Hepatocyte (in vitro differentiated cells): ENCODE results near the gene CD2. TPM values are rescaled to one million over a fixed set of nuclear protein-coding genes. Genes with fewer than 3 reads are reported as not detected.

Source experiments
- DNase-seq: peaks from one replicate; pipeline ENCODE4 v3.0.0-alpha.2; 2016; ENCODE audit warnings: low spot score
- H2AFZ ChIP-seq: fragments of 200-600 bp; sonication (generic); 2 replicates; pipeline ENCODE4 v1.6.0; 2016; ENCODE audit warnings: antibody characterized with exemption, mild to moderate bottlenecking
- H3K27ac ChIP-seq: fragments of 200-600 bp; sonication (generic); 2 replicates; pipeline ENCODE4 v1.5.1; 2016; ENCODE audit warnings: mild to moderate bottlenecking
- H3K27me3 ChIP-seq: fragments of 200-600 bp; sonication (generic); 2 replicates; pipeline ENCODE4 v1.6.1; 2016
- H3K36me3 ChIP-seq: fragments of 200-600 bp; sonication (generic); replicated peaks from 2 replicates; pipeline ENCODE4 v1.5.1; 2016; ENCODE audit warnings: low read depth; ENCODE audit not compliant: insufficient read depth
- H3K4me1 ChIP-seq: fragments of 200-600 bp; sonication (generic); 2 replicates; pipeline ENCODE4 v1.5.1; 2016; ENCODE audit warnings: mild to moderate bottlenecking, moderate library complexity; ENCODE audit not compliant: insufficient read depth
- H3K4me2 ChIP-seq: fragments of 200-600 bp; sonication (generic); 2 replicates; pipeline ENCODE4 v1.6.0; 2016
- H3K4me3 ChIP-seq: fragments of 200-600 bp; sonication (generic); 2 replicates; pipeline ENCODE4 v1.5.1; 2016; ENCODE audit warnings: mild to moderate bottlenecking
- H3K79me2 ChIP-seq: fragments of 200-600 bp; sonication (generic); 2 replicates; pipeline ENCODE4 v1.6.0; 2017; ENCODE audit warnings: mild to moderate bottlenecking
- H3K9me2 ChIP-seq: fragments of 200-600 bp; sonication (generic); replicated peaks from 2 replicates; pipeline ENCODE4 v1.6.0; 2017; ENCODE audit warnings: mild to moderate bottlenecking; ENCODE audit not compliant: insufficient read depth
- H3K9me3 ChIP-seq: fragments of 200-600 bp; sonication (generic); 2 replicates; pipeline ENCODE4 v1.5.1; 2016; ENCODE audit warnings: low read depth, mild to moderate bottlenecking
- H4K20me1 ChIP-seq: fragments of 200-600 bp; sonication (generic); 2 replicates; pipeline ENCODE4 v1.6.0; 2016; ENCODE audit warnings: mild to moderate bottlenecking; ENCODE audit not compliant: insufficient read depth, poor library complexity, severe bottlenecking
- CTCF ChIP-seq: fragments of 200-600 bp; sonication (generic); IDR thresholded peaks from 2 replicates; pipeline ENCODE4 v1.5.1; 2016; ENCODE audit warnings: antibody characterized with exemption, mild to moderate bottlenecking; ENCODE audit not compliant: poor library complexity
- EZH2 ChIP-seq: fragments of 200-600 bp; sonication (generic); IDR thresholded peaks from 2 replicates; pipeline ENCODE4 v1.6.1; 2016; ENCODE audit warnings: antibody characterized with exemption, mild to moderate bottlenecking, borderline replicate concordance
- EZH2phosphoT487 ChIP-seq: fragments of 200-600 bp; sonication (generic); IDR thresholded peaks from one replicate; pipeline ENCODE4 v1.6.1; 2018; ENCODE audit warnings: antibody characterized with exemption, mild to moderate bottlenecking, low read depth, moderate library complexity; ENCODE audit not compliant: unreplicated experiment, severe bottlenecking
- WGBS: methylation state at CpG from one replicate; pipeline ENCODE4 v1.1.6; 2016; ENCODE audit warnings: low lambda C conversion rate; ENCODE audit errors: missing lambda C conversion rate; 5-methylcytosine and 5-hydroxymethylcytosine counted together
- polyA plus RNA-seq: library from polyadenylated mRNA; unstranded; fragments of >200 nt; fragmentation: Nextera tagmentation; extraction: Ambion mirVana; gene quantifications from 2 replicates; pipeline ENCODE4 v1.2.1, GENCODE V29; 2016
- total RNA-seq: library from RNA; depleted of rRNA; stranded (reverse); fragments of >200 nt; gene quantifications from 2 replicates; pipeline ENCODE4 v1.2.3, GENCODE V29; 2014

CD2 gene
- total and polyA plus RNA-seq, 2 experiments from 2014 or later, result 0.08 to 0.13 TPM

DNA sequence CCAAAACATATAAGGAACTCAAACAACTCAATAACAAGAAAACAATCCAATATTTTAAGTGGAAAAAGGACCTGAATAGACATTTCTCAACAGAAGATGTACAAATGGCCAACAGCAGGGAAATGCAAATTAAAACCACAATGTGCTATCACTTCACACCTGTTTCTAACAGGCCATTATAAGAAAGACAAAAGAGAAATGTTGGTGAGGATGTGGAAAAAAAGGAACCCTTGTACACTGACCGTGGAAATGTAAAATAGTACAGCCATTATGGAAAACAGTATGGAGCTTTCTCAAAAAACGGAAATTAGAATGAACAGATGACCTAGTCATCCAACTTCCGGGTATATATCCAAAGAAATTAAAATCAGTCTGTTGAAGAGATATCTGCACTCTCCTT lies 37.8 kb upstream of the CD2 start:
- 94% methylated on average over 3 of the region's 3 CpGs for WGBS

DNA sequence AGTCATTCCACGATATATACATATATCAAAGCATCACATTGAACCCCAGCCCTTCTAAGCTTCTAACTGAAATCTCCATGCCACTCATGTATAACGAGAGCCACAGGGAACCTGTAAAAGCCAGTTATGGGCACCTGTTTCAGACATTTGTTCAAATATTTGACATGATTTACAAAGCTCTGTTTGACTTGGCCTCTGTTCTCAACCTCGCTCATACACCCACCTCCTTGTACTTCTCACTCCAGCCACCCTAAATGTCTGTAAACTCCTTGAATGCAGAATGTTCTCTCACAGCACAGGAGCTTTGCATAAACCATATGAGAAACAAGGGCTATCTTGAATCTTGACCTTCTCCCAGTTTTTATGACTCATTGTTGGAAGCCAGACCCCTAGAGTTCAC lies 36.9 kb upstream of the CD2 start:
- Histone ChIP-seq H3K27ac (no peak overlapping the region), H2AFZ (no peak overlapping the region), H3K27me3 (no peaks in the 10 kb centered on the region), H4K20me1 (no peaks in the 10 kb centered on the region), H3K9me2 (no peaks in the 10 kb centered on the region), H3K36me3 (no peaks in the 10 kb centered on the region), H3K4me3 (no peak overlapping the region), H3K9me3 (no peaks in the 10 kb centered on the region), H3K4me2 (no peak overlapping the region), H3K79me2 (no peaks in the 10 kb centered on the region), H3K4me1 (no peaks in the 10 kb centered on the region)
- DNase-seq, result no peak
- whole genome bisulfite sequencing, result 89% methylated on average over 3 of the region's 3 CpGs
- no peak for TF ChIP-seq CTCF
- TF ChIP-seq EZH2phosphoT487, result no peak
- TF ChIP-seq EZH2, result no peak

More for the DNA sequence above, 37.8 kb upstream of the CD2 start:
- Histone ChIP-seq H3K36me3 (no peaks in the 10 kb centered on the region), H3K9me2 (no peaks in the 10 kb centered on the region), H3K4me3 (no peak overlapping the region), H3K9me3 (no peaks in the 10 kb centered on the region), H3K79me2 (no peaks in the 10 kb centered on the region), H3K27me3 (no peaks in the 10 kb centered on the region), H3K4me2 (no peak overlapping the region), H3K4me1 (peaks cover 4% of the 10 kb centered on the region), H2AFZ (no peak overlapping the region), H3K27ac (no peak overlapping the region), H4K20me1 (no peaks in the 10 kb centered on the region)
- DNase-seq, result no peak
- no peak for TF ChIP-seq CTCF
- no peak for TF ChIP-seq EZH2
- no peak for TF ChIP-seq EZH2phosphoT487

- Histone ChIP-seq H2AFZ (no peak overlapping the region), H3K79me2 (no peaks in the 10 kb centered on the region), H3K9me3 (no peaks in the 10 kb centered on the region), H3K27me3 (no peaks in the 10 kb centered on the region), H3K27ac (no peak overlapping the region), H3K4me1 (peaks cover 5% of the 10 kb centered on the region), H3K36me3 (no peaks in the 10 kb centered on the region), H3K9me2 (no peaks in the 10 kb centered on the region), H3K4me2 (no peak overlapping the region), H3K4me3 (no peak overlapping the region), H4K20me1 (no peaks in the 10 kb centered on the region)
- 75% methylated on average over 4 of the region's 4 CpGs for WGBS
- TF ChIP-seq EZH2phosphoT487, result no peak
- no peak for TF ChIP-seq EZH2
- no peak for TF ChIP-seq CTCF
- DNase-seq, result no peak
Observed at GRCh38 chr1:116720364-116721038, 33.7 kb upstream of the CD2 start.

- Histone ChIP-seq H3K4me2 (no peak overlapping the region), H4K20me1 (no peaks in the 10 kb centered on the region), H3K27ac (no peak overlapping the region), H3K36me3 (no peaks in the 10 kb centered on the region), H3K4me1 (peaks cover 5% of the 10 kb centered on the region), H2AFZ (no peak overlapping the region), H3K9me2 (no peaks in the 10 kb centered on the region), H3K27me3 (no peaks in the 10 kb centered on the region), H3K79me2 (no peaks in the 10 kb centered on the region), H3K9me3 (no peaks in the 10 kb centered on the region), H3K4me3 (no peak overlapping the region)
- no peak for DNase-seq
- TF ChIP-seq EZH2, result no peak
- TF ChIP-seq EZH2phosphoT487, result no peak
- no peak for TF ChIP-seq CTCF
- WGBS, result 94% methylated on average over 5 of the region's 5 CpGs
Observed at GRCh38 chr1:116721039-116721405, 33.2 kb upstream of the CD2 start.
